Lung (tissue), 12 donors: ENCODE results near the gene POLN. TPM values are rescaled to one million over a fixed set of nuclear protein-coding genes. Genes with fewer than 3 reads are reported as not detected.

Source experiments
- ATAC-seq: fragments of 200-7000 bp; cut with Tn5 transposase; one replicate; pipeline ENCODE4 v1.9.1; 2020; ENCODE audit warnings: moderate number of reproducible peaks; ENCODE audit not compliant: insufficient read depth, low FRiP score
- DNase-seq, 3 donors: peaks; one replicate each; pipeline ENCODE4 v3.0.0-alpha.2; 2013 to 2017
- H3K27ac ChIP-seq, 2 donors: one replicate each; pipeline ENCODE4 v1.5.1; 2013; ENCODE audit warnings: mild to moderate bottlenecking in 2 of 2, moderate library complexity in 2 of 2, control low read depth in 1 of 2, inconsistent platforms in 1 of 2, low read depth in 1 of 2, low read length in 1 of 2
- H3K27me3 ChIP-seq, 3 donors: one replicate each; pipeline ENCODE4 v1.5.1; 2013; ENCODE audit warnings: low read length in 2 of 3; ENCODE audit not compliant: control insufficient read depth in 3 of 3, insufficient read depth in 3 of 3
- H3K36me3 ChIP-seq, 4 donors: one replicate each; pipeline ENCODE4 v1.5.1; 2013; ENCODE audit warnings: low read length in 4 of 4, mild to moderate bottlenecking in 1 of 4, moderate library complexity in 1 of 4; ENCODE audit not compliant: control insufficient read depth in 4 of 4, insufficient read depth in 4 of 4
- H3K4me1 ChIP-seq, 5 donors: one replicate each; pipeline ENCODE4 v1.5.1; 2013; ENCODE audit warnings: low read length in 5 of 5, mild to moderate bottlenecking in 2 of 5, moderate library complexity in 1 of 5; ENCODE audit not compliant: control insufficient read depth in 5 of 5, insufficient read depth in 5 of 5
- H3K4me3 ChIP-seq: one replicate; pipeline ENCODE4 v1.5.1; 2013; ENCODE audit warnings: mild to moderate bottlenecking, control low read depth, moderate library complexity
- H3K9ac ChIP-seq, 2 donors: one replicate each; pipeline ENCODE4 v1.5.1; 2013; ENCODE audit warnings: low read length in 2 of 2, control low read depth in 1 of 2; ENCODE audit not compliant: insufficient read depth in 1 of 2
- H3K9me3 ChIP-seq, 4 donors: one replicate each; pipeline ENCODE4 v1.5.1; 2013; ENCODE audit warnings: low read length in 3 of 4, mild to moderate bottlenecking in 1 of 4, moderate library complexity in 1 of 4; ENCODE audit not compliant: control insufficient read depth in 4 of 4, insufficient read depth in 3 of 4
- WGBS, 2 donors: extraction: QIAGEN DNeasy Blood & Tissue Kit; methylation state at CpG; one replicate each; pipeline ENCODE4 v1.1.7; 2013; 5-methylcytosine and 5-hydroxymethylcytosine counted together
- polyA plus RNA-seq, 2 donors: library from polyadenylated mRNA; stranded (reverse); fragments of 200-250 nt; gene quantifications; one replicate each; pipeline ENCODE4 v1.2.1, GENCODE V29; 2013
- total RNA-seq, 2 donors: library from RNA; depleted of rRNA in 1 of 2; stranded (reverse); fragments of >200 nt in 1 of 2; gene quantifications; one replicate each; pipeline ENCODE4 v1.2.1, GENCODE V29; 2014 to 2021
- TF ChIP-seq, protein P1 (sequence below): IDR thresholded peaks from 2 replicates; pipeline ENCODE4 v1.5.1; 2012; ENCODE audit warnings: mild to moderate bottlenecking; ENCODE audit errors: control extremely low read depth, extremely low read depth
- donor health status: control.
- donor health status: control.
- donor health status: Bipolar disorder and iron deficiency.
- donor health status: healthy.
- donor health status: DM: yes; HTN: yes; CAD: no.

The POLN gene
- total and polyA plus RNA-seq, 4 donors: 0.68 to 3.7 (median 2.2) TPM

DNA sequence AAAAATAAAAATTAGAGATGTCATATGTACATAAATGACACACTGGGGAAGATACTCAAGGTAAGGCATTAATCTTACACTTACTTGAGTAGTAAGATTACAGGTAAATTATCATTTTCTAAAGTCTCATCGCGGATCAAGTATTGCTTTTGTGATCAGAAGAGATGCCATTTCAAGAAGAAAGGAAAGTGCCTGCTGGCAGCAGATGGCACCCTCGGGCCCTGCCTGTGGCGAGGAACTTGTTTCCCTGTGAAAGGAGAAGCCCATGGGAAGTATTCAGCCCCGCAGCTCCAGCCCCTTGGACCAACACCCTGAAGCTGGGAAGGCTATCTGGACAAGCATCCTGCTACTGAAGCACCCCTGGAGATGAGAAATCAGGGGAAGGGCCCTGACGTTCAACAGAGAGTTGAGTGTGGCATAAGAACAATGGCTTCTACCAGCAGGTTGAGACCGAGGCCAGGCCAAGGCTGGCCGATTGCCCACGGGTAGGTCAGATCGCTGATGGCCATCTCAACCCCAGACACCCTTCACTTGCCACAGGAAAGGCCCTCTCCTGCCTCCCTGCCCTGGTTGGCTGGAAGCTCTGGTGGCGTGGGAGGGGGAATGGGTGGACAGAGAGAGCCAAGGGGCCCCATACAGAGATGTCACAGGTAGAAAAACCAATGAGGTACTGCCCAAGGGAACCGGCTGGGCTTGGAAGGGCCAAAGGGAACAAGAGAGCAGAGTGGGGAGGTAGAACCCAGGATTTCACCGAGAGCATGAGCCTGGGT is 38.8 kb upstream of the POLN start:
- ATAC-seq (no peak), DNase-seq (no peak)
- no peak overlapping the region for H3K27ac ChIP-seq
- no peaks in the 10 kb centered on the region for H3K9me3 ChIP-seq
- no peaks in the 10 kb centered on the region for H3K36me3 ChIP-seq
- H3K9ac ChIP-seq: no peak overlapping the region
- no peak overlapping the region for H3K4me3 ChIP-seq
- WGBS, 2 donors: 85 to 87% methylated on average over 13 of the region's 13 CpGs
- H3K4me1 ChIP-seq: no peaks in the 10 kb centered on the region
- TF ChIP-seq, protein P1, sequence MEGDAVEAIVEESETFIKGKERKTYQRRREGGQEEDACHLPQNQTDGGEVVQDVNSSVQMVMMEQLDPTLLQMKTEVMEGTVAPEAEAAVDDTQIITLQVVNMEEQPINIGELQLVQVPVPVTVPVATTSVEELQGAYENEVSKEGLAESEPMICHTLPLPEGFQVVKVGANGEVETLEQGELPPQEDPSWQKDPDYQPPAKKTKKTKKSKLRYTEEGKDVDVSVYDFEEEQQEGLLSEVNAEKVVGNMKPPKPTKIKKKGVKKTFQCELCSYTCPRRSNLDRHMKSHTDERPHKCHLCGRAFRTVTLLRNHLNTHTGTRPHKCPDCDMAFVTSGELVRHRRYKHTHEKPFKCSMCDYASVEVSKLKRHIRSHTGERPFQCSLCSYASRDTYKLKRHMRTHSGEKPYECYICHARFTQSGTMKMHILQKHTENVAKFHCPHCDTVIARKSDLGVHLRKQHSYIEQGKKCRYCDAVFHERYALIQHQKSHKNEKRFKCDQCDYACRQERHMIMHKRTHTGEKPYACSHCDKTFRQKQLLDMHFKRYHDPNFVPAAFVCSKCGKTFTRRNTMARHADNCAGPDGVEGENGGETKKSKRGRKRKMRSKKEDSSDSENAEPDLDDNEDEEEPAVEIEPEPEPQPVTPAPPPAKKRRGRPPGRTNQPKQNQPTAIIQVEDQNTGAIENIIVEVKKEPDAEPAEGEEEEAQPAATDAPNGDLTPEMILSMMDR: no peak
- H3K27me3 ChIP-seq: no peaks in the 10 kb centered on the region

- Histone ChIP-seq H3K4me3 (no peak overlapping the region), H3K27ac (no peak overlapping the region), H3K9ac (no peak overlapping the region), H3K27me3 (no peaks in the 10 kb centered on the region), H3K4me1 (no peaks in the 10 kb centered on the region), H3K9me3 (no peaks in the 10 kb centered on the region), H3K36me3 (no peaks in the 10 kb centered on the region)
- TF ChIP-seq, protein P1: no peak
- ATAC-seq: no peak
- no peak for DNase-seq
- 96 to 100% methylated on average over 9 of the region's 9 CpGs for WGBS, 2 donors
Observed at GRCh38 chr4:2277956-2278355, 36.0 kb upstream of the POLN start.

GRCh38 chr4:2276581-2277325 is 34.8 kb upstream of the POLN start:
- ATAC-seq (no peak), DNase-seq (no peak)
- Histone ChIP-seq H3K27me3 (no peaks in the 10 kb centered on the region), H3K36me3 (peaks cover 0 to 2% (median 0%) of the 10 kb centered on the region in 4 donors), H3K9me3 (no peaks in the 10 kb centered on the region), H3K4me3 (no peak overlapping the region), H3K4me1 (no peaks in the 10 kb centered on the region), H3K9ac (no peak overlapping the region), H3K27ac (no peak overlapping the region)
- TF ChIP-seq, protein P1: no peak
- WGBS, 2 donors: 96% methylated on average over 30 of the region's 30 CpGs
